ENCODE measurements around the gene ATP6V1E1.
"Not testable (repeated sequence)": the region's sequence is repeated elsewhere in the genome, so short reads cannot be mapped to it uniquely, and the experiment has no call there.

The ATP6V1E1 gene

DNA sequence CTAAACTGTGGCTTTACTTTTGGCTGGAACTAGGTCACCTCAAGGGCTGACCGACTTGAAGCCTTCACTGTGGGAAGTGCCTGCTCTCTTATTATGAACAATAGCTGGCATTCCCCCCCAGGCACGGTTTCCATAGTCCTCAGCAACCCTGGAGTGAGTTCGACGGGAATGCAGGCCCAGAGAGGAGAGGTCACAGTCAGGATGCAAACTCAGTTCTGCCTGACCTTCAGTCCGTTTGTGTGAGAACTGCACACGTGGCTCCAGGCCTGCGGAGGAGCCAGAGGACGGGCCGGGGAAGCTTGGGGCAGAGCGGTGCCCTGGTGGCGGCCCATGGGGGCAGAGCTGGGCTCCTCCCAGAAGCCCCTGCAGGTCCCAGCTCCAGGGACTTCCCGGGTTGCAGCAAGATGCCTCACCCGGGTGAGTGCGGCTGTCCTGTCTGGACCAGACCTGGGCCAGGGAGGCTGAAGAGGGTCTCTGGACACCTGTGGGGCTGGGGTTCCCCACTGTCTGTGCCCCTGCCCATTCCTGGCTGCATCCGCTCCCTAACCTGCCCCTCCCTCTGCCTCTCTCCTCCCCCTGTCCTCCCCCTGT is 48.0 kb downstream of the ATP6V1E1 start:
- no peak for FAIRE-seq

DNA sequence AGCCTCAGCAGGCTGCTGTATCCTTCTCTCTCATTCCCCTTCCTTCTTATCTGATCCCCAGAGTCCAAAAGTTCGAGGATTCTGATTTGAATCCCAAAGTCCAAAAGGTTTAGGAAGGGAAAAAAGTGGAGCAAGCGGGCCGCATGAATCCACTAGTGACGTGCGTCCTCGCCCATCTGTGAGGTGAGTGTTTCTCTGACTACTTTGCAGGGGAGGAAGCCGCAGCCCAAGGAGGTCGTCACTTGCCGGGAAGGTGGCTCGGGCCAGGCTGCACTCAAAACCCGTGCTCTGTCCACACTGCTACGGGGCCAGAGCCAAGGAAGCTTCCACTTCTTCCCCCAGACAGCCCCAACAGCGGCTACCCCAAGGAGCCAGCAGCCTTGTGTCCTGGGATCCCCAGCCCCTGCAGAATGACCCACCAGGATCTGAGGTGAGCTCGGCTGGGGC is 49.0 kb downstream of the ATP6V1E1 start:
- no peak for FAIRE-seq

DNA sequence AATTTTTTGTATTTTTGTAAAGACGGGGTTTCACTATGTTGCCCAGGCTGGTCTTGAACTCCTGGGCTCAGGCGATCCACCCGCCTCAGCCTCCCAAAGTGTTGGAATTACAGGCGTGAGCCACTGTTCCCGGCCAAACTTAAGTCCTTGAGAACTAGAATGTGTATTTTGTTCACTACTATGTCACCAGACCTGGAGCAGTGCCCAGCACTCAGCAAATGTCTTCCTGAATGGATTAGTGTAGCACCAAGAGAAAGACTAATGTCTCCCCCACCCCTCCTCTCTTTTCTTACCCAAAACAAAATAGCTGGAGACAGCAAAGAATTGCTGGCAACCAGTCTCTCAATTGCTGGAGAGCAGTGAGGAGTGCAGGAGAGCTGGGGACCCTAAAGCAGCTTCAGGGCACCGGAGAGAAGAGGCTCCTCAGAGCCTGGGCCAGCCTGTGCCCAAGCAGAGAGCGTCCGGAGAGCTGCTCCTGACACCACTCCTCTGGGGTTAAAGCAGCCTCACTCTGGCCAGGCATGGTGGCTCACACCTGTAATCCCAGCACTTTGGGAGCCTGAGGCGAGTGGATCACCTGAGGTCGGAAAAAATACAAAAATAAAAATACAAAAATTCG is 50.3 kb downstream of the ATP6V1E1 start:
- no peak for FAIRE-seq

DNA sequence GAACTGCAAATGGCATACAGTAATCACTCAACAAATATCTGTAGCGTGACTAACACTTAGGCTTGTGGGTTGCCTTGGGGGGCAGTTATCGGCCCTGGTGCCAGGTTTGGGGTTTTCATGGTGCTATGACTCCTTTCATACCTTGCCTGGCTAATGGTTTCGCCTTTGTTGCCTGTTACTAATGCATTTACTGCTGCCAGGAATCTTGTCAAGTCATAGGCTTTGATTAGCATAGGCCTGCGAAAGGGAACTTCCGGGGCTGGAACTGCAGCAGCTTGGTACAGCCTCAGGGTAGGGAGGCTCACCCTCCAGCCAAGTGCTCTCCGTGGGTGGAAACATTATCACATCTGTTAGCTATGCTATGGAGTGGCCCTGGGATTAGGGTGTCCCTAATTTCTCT is 52.1 kb downstream of the ATP6V1E1 start:
- FAIRE-seq: no peak

DNA sequence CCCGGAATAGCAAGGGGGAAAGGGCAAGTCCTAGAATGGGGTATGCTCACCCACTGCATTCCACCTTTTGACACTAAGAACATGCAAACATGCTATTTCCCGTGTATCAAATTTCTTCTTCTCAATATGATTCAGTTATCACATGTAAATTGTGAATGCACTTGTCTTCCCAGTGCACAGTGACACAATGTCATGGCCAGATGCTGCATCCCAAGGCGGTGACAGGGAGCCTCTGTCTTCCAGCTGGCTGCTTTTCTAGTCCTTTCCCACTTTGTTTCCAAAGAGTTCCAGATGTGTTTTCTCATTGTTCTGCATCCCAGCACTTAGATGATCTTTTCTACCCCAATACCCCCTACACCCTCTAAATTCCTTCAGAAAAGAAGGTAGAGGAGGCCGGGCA is 52.9 kb downstream of the ATP6V1E1 start:
- FAIRE-seq: no peak

DNA sequence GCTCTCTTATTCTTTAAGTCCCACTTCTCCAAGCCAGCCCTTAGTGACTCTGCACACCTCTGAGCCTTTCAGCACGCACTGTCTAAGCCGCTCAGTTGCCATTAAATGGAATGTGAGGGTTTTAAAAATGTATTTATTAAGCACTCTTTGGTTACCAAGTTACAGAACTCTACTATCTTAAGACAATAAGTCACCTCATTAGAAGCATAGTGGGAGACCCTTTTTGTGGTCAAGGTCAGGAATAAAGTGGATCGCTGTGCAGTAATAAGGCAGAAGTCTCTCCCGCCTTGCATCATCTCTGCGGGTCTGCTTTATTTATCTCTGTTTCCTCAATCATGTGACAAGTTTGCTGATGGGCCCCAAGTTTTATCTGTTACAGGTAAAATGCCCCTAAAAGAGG is 53.4 kb downstream of the ATP6V1E1 start:
- no peak for FAIRE-seq

DNA sequence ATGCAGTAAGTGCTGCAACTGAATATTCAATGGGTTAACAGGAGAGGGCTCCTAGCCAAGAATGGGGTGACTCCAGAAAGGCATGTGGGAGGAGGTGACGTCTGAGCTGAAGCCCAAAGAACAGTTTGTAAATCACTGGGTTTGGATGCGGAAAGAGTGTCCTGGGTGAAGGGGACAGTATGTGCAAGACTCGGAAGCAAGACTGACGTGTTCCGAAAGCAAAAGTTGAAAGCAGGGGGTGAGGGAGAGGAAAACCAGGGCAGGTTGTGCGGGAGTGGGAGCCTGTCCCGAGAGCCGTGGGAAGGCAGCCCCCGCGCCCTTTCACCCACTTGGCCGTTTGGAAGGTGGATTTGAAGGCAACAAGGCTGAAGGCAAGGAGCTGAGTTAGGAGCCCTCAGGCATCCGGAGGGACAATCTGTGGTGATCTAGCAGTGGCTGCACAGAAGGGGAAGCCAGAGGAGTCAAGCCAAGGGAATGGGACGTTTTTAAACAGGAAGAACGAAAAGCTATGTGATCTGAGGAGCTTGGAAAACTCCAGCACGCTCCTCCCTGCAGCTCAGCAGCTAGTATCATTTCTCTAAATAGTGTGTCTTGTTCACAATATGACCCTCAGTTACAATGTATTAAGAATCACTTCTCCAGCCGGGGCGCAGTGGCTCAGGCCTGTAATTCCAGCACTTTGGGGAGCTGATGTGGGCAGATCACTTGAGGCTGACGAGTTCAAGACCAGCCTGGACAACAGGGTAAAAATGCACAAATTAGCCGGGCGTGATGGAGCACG is 57.5 kb downstream of the ATP6V1E1 start:
- FAIRE-seq: no peak

DNA sequence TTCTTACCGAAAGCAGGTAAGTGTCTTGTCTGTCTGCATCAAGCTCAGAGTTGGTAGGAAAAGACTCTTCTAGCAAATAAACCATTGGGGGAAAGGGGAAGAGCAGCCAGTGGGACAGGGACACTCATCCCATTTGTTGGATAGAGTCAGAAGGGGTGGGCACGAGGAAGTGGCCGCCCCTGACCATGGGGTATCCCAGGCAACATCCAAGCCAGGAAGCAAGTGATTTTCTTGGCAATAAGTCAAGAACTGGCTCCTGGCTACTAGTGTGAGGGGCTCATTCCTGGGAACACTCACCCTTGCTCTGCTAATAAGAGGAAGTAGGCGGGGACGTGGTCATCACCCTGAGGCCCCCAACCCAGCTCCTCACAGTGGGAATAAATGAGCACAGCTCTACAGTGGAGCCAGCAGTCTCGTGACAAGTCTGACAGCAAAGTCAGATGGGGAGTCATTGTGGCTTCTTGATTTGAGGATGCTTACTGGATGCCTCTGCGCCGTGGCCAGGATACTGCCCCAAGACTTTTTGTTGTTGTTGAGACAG is 58.5 kb downstream of the ATP6V1E1 start:
- no peak for FAIRE-seq

DNA sequence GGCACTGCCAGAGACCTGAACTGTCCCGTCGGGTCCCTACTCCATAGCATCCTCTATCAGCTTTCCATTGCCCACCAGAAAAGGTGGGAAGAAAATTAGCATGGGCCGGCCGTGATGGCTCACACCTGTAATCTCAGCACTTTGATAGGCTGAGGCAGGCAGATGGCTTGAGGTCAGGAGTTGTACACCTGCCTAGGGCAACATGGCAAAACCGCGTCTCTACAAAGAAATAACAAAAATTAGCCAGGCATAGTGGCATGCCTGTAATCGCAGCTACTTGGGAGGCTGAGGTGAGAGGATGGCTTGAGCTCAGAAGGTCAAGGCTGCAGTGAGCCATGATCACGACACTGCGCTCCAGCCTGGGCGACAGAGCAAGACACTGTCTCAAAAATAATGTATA is 61.8 kb downstream of the ATP6V1E1 start:
- FAIRE-seq: no peak

DNA sequence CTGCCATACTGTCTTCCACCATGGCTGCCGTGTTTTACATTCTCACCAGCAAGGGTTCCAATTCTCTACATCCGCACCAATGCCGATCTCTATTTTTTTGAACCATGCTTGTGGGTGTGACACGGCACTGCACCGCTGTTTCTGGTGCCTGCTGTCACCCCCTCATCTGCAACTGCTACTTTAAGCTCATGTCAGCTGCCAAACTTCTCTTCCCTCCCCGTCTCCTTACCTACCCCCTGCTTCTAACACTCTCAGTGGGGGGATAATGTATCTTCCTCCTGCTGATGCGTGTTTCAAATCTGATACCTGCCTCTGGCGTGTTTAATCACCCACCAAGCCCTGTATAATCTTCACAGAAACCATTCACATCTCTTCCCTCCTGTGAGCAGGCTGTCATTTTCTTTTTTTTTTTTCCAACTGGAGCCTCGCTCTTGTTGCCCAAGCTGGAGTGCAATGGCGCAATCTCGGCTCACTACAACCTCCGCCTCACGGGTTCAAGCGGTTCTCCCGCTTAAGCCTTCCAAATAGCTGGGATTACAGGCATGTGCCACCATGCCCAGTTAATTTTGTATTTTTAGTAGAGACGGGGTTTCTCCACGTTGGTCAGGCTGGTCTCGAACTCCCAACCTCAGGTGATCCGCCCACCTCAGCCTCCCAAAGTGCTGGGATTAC is 62.4 kb downstream of the ATP6V1E1 start:
- FAIRE-seq: not testable (repeated sequence)

DNA sequence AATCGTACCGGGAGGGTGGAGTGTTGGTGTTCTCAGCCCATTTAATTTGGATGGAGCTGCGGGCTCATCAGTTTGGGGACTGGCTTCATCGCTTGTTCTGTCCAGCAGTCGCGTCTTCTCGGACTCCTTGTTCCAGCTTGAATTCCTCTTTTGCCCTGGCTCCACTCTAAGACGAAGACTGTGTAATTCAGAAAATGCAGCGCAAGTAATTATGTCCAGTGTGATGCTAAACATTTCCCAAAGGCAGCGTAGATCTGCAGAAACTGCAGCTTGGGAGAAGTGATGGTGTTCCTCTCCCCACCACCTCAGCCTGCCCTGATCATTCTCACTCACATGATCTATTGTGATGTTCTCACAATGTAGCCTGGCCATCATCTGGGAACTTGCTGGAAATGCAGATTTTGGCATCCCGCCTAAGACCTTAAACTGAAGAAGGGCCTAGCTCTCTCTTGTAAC is 64.6 kb downstream of the ATP6V1E1 start:
- no peak for FAIRE-seq

DNA sequence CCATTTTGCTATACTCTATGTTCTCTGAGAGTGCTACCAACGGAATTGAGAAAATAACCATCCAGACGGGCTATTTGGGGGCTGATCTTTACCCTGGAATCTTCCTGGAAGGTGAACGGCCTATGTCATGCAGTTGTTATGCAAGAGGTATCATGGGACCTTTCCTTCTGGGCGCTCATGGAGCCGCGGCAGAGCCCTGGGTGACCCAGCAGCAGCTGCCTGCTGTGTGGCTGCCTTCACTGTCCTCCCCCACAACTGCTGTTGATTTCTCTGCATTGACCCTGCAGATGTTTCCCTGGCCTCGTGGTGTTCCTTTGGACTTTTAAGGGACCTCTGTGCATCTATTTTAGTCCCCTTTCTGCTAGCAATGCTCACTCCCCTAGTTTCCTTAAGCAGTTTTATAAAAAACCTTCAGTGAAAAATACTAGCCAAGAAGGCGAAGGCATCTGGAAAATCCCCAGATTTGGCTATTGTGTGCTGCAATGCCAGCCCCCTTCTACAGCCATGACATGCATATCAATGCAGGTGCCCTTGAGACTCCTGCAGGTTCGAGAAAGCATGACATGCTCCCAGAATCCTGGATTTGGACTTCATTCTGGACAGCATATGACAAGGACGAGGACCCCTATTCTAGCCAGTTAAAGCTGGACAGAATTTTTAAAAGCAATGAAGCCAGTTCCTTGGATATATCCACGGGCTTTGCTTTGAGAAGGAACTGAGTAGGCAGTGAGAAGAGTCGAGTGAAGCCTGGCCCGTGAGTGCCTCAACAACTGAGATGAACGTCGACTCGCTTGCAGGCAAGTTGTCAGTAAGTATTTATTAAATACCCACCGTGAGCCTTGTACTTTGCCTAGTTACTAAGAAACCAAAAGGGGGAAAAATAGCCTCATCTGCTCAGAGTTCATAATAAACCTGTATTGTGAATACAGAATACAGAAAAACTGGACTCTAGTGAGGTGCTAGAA is 65.4 kb downstream of the ATP6V1E1 start, which contains the start of gene SLC25A18:
SLC25A18 (plus strand) TSS at position 593 of the 965 bp plus-strand sequence. CDS start 16,447 bp downstream, outside the sequence.
- FAIRE-seq: no peak

DNA sequence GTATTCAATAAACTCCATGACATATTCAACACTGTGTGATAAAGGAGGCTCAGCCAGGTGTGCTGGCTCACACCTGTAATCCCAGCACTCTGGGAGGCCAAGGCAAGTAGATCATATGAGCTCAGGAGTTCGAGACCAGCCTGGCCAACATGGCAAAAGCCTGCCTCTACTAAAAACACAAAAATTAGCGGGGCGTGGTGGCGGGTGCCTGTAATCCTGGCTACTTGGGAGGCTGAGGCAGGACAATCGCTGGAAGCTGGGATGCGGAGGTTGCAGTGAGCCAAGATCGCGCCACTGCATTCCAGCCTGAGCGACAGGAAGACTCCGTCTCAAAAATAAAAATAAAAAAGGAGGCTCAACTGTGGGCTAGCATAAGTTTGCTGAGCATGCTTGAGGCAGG is 69.4 kb downstream of the ATP6V1E1 start:
- no peak for FAIRE-seq

DNA sequence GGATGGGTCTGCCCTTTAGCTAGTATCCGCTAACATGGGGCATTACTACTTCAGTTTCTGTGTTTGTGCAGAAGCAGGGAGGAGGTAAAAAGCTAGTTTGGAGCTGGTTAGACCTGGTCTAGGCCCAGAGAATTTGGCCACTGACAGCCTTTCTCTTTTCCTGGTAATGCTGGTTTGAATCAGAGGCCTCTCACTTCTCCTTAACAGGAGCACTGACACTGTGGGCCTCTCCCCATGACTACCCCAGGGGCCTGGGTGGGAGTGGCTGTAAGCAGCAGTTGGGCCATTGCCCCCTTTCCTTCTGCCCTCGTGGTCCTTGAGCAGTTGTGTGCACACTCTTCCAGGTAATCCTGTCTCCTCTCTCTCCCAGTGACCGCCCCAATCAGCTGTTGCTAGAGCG is 73.7 kb downstream of the ATP6V1E1 start:
- no peak for FAIRE-seq

DNA sequence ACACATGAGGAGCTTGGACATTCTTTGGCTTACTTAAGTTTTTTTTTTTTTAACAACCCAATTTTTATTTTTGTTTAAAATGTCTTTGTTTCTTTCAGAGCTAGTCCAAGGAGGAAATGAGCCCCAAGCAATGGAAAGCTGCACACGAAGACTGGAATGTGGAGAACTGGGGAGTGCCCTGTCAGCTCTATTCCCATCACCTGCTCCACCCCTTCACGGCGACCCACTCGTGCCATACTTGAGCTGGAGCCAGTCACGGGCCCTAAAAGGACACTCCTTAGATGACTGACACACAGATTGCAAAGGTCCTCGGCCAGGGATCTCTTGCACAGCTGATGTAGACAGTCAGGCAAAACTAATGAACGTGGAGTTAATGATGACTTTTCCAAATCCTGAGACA is 75.8 kb downstream of the ATP6V1E1 start:
- FAIRE-seq: no peak

DNA sequence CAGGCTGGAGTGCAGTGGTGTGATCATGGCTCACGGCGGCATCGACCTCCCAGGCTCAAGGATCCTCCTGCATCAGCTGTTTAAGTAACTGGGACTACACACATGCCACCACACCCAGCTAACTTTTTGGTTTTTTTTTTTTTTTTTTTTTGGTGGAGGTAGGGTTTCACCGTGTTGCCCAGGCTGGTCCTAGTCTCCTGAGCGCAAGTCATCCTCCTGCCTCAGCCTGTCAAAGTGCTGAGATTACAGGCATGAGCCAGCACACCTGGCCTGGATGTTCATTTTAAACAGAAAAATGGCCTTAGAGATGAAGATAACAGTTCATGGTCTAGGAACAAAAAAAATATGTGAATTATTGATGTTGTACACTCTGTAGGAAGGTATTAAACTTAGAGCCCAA is 78.9 kb downstream of the ATP6V1E1 start:
- FAIRE-seq: no peak

DNA sequence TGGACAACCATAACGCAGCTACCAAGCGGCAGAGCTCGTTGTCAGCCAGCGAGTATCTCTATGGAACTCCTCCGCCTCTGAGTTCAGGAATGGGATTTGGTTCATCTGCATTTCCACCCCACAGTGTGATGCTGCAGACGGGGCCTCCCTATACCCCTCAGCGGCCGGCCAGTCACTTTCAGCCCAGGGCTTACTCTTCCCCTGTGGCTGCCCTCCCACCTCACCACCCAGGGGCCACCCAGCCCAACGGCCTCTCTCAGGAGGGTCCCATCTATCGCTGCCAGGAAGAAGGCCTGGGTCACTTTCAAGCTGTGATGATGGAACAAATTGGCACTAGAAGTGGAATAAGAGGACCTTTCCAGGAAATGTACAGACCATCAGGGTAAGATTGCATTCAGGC is 79.4 kb downstream of the ATP6V1E1 start:
- FAIRE-seq: no peak

DNA sequence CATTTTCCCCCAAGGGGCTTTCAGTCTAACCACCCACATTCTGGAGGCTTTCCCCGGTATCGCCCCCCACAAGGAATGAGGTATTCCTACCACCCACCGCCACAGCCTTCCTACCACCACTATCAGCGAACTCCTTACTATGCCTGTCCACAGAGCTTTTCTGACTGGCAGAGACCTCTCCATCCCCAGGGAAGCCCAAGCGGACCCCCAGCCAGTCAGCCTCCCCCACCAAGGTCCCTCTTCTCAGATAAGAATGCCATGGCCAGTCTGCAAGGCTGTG is 79.9 kb downstream of the ATP6V1E1 start:
- FAIRE-seq: no peak

DNA sequence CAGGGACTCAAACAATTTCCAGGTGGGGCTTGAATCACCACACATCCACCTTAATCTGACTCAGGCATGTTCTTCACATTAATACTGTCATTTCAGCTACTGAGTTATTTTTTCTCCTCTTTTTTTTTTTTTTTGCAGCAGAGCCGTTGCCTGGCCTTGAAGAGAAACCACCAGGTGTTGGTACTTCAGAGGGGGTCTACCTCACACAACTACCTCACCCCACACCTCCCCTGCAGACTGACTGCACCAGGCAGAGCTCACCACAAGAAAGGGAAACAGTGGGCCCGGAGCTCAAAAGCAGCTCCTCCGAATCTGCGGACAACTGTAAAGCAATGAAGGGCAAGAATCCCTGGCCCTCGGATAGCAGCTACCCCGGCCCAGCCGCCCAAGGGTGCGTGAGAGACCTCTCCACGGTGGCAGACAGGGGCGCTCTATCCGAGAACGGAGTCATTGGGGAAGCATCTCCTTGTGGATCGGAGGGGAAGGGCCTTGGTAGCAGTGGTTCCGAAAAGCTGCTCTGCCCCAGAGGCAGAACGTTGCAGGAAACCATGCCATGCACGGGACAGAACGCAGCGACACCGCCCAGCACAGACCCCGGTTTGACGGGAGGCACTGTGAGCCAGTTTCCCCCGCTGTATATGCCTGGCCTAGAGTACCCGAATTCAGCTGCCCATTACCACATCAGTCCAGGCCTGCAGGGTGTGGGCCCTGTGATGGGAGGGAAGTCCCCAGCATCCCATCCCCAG is 80.4 kb downstream of the ATP6V1E1 start:
- FAIRE-seq: no peak

DNA sequence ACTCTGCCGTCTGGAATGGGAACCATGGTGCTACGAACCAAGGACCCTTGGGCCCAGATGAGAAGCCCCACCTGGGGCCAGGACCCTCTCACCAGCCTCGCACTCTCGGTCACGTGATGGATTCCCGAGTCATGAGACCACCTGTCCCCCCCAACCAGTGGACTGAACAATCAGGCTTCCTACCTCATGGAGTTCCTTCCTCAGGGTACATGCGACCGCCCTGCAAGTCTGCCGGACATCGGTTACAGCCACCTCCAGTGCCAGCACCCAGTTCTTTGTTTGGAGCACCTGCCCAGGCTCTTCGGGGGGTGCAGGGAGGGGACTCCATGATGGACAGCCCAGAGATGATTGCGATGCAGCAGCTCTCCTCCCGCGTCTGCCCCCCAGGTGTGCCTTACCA is 86.1 kb downstream of the ATP6V1E1 start:
- FAIRE-seq: no peak

Data from TTC549 (cell line).